ENCODE data around the gene FIGLA. TPM values are rescaled to one million over a fixed set of nuclear protein-coding genes. Genes with fewer than 3 reads are reported as not detected.

The FIGLA gene
- total RNA-seq, 8 experiments from 2014 or later, result not detected

DNA sequence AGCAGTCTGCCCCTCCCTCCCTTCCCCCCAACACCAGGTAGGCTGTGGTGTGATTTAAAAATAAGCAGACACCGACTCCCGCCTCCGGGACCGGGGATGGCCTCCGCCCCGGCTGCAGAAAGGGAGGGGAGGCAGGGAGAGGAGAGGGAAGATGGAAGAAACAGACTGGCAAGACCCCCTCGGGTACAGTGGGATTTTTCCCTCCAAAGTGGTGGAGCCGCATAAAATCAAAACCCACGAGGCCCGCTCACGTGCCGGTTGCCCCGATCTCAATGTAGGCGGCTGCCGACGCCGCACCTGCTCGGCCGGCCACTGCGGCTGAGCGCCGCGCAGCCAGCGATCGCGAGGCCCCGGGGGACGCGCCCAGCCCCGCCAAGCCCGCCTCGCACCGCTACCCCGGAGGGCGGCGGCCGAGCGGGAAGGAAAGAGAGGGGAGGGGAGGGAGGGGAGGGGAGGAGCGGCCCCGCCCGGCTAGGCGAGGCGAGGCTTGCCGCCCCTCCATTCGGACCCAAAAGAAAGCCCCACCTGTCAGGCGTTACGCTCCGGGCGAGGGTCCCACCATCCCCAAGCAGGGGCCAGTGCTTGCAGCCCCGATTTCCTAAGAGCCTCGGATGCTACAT is 23.3 kb downstream of the FIGLA start:
- H3K4me1 ChIP-seq (replicated peaks in 1 of 2), result peaks cover 5 to 16% of the 10 kb centered on the region in 2 donors
- in situ Hi-C loops (cut with MboI; ENCODE audit: low pct_unique_long_range_greater_than_20kb in 2 of 9, low sequenced_read_pairs in 9 of 9, unreplicated experiment in 9 of 9), result no loop called here
- ATAC-seq (replicated peaks in 6 of 8), result peak; percentile 50 to 66 (median 62)
- H3K27ac ChIP-seq, result peak overlapping the region; percentile 78 to 81
- H3K4me3 ChIP-seq, result peak overlapping the region; percentile 57 to 94 (median 79)
- 0% methylated on average over 1 to 6 of the region's 51 CpGs; no CpG with 5 or more reads in 7 of the 10 experiments for WGBS, 10 experiments

DNA sequence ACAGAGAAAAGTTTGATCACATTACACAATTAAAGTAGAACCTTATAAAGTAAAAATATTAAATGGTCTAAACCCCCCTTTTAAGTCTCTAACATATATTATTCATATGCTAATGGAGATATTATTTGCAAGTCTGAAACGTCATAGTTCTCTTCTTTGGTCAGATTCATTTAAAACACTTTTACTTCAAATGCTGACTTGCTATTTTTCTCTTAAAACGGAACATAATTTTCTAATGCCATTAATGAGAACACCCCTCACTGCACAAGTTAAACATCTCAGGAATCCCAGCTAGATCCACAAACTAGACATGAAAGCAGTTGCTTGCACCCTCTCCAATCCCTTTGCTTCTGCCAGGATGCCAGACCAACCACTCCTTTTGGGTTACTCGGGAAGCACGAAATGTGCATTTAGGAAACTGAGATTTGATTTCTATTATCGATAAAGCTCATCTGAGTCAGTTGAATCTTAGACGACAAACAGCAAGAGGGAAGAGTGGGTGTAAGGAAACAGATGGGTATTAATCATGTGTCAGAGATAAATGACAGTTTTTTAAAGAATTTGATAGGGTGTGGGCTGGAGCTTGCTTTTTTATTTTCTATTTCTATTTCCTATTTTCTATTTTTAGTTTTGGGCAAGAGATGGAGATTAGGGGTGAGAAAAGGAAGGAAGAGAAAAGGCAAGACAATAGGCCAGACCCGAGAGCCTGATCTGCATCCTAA is 23.9 kb downstream of the FIGLA start:
- in situ Hi-C loops (cut with MboI; ENCODE audit: low pct_unique_long_range_greater_than_20kb in 2 of 9, low sequenced_read_pairs in 9 of 9, unreplicated experiment in 9 of 9), result no loop called here
- peaks cover 5 to 16% of the 10 kb centered on the region in 2 donors for H3K4me1 ChIP-seq (replicated peaks in 1 of 2)
- peak overlapping the region; percentile 57 to 94 (median 79) for H3K4me3 ChIP-seq
- WGBS, 10 experiments, result 0 to 29% (median 6%) methylated on average over 1 to 6 of the region's 7 CpGs
- H3K27ac ChIP-seq, result peak overlapping the region in 1 of 2 donors; percentile 81
- ATAC-seq (replicated peaks in 6 of 8), result no peak

DNA sequence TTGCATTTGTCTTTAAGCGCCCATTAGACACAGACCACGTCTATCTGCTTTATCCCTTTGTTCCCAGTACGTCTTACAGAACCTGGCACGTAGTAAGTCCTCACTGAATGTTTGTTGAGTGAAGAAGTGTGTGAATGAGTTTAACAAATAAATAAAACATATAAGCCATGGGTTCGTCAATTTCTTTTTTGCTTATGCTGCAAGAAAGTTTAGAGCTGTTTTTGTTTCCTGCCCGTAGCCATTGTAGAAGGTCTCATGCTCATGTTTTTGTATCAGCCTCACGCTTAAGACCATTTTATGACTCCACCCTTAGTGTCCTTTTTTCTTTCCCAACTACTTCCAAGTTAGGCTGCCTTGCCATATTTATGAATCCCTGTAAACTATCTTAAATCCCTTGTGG is 24.9 kb downstream of the FIGLA start:
- ATAC-seq (replicated peaks in 6 of 8), result no peak
- Histone ChIP-seq H3K4me1 (replicated peaks in 1 of 2) (peaks cover 5 to 16% of the 10 kb centered on the region in 2 donors), H3K27ac (no peak overlapping the region), H3K4me3 (peak overlapping the region in 4 of 5 donors; percentile 64 to 94 (median 79))
- in situ Hi-C loops (cut with MboI; ENCODE audit: low pct_unique_long_range_greater_than_20kb in 2 of 9, low sequenced_read_pairs in 9 of 9, unreplicated experiment in 9 of 9), result no loop called here
- 44 to 100% (median 83%) methylated on average over 1 to 6 of the region's 7 CpGs; no CpG with 5 or more reads in 2 of the 10 experiments for WGBS, 10 experiments

DNA sequence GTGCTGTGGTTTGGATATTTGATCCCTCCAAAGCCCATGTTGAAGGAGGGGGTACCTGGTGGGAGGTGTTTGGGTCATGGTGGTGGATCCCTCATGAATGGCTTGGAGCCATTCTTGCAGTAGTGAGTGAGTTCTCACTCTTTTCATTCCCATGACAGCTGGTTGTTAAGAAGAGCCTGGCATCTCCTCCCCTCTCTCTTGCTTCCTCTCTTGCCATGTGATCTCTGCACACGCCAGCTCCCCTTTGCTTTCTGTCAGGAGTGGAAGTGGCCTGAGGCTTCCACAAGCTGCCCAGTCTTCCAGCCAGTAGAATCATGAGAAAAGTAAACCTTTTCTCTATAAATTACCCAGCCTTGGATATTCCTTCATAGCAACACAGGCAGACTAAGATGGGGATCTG is 31.0 kb downstream of the FIGLA start:
- no peak for ATAC-seq (replicated peaks in 6 of 8)
- Histone ChIP-seq H3K27ac (no peak overlapping the region), H3K4me3 (no peak overlapping the region), H3K4me1 (replicated peaks in 1 of 2) (peaks cover 7 to 14% of the 10 kb centered on the region in 2 donors)
- in situ Hi-C loops (cut with MboI; ENCODE audit: low pct_unique_long_range_greater_than_20kb in 2 of 9, low sequenced_read_pairs in 9 of 9, unreplicated experiment in 9 of 9), result no loop called here
- 100% methylated on average over 1 of the region's 1 CpG; no CpG with 5 or more reads in 8 of the 10 experiments for WGBS, 10 experiments

DNA sequence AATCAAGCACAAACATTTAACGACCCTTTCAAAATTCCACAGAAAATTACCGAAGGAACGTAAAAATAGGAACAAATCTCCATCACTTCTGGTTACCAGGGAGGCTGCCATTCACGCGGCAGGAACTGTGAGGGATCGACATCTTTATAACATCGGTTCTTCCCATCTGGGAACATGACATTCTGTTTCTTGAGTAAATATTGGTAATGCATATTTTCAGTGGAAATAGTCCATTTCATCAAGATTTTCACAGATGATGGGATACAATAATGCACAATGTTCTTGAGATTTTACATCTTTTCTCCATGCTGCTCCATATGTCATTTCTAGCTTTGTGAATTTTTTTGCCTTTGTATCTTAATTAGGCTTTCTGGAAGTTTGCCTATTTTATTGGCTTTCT is 32.5 kb downstream of the FIGLA start:
- in situ Hi-C loops (cut with MboI; ENCODE audit: low pct_unique_long_range_greater_than_20kb in 2 of 9, low sequenced_read_pairs in 9 of 9, unreplicated experiment in 9 of 9), result no loop called here
- ATAC-seq (replicated peaks in 6 of 8), result no peak
- H3K27ac ChIP-seq, result no peak overlapping the region

DNA sequence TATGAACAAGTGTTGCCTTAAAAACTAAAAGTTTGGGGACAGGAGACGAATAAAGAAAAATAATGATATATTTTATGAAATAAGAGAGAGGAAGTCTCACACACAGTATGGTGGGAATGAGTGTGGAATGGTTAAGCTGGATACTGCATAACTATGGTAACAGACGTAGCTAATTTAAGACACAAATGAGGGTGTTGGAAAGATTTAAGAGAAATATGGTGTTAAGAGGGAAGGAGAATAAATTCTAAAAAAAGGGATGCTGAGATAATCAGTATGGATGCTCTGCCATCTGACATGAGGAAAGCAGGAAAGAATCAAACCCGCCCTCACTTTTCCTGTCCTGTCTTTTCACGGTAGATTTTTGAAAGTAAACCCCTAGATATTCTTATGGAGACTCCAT is 33.1 kb downstream of the FIGLA start:
- no peak for ATAC-seq (replicated peaks in 6 of 8)
- WGBS, 10 experiments, result 17 to 100% (median 90%) methylated on average over 1 to 4 of the region's 4 CpGs
- Histone ChIP-seq H3K27ac (no peak overlapping the region), H3K4me3 (no peak overlapping the region), H3K4me1 (replicated peaks in 1 of 2) (peaks cover 25 to 35% of the 10 kb centered on the region in 2 donors)
- in situ Hi-C loops (cut with MboI; ENCODE audit: low pct_unique_long_range_greater_than_20kb in 2 of 9, low sequenced_read_pairs in 9 of 9, unreplicated experiment in 9 of 9), result no loop called here

More for the DNA sequence above, 32.5 kb downstream of the FIGLA start:
- no peak overlapping the region for H3K4me3 ChIP-seq
- WGBS, 10 experiments, result 10 to 100% (median 87%) methylated on average over 2 to 7 of the region's 7 CpGs
- peaks cover 22 to 29% of the 10 kb centered on the region in 2 donors for H3K4me1 ChIP-seq (replicated peaks in 1 of 2)

DNA sequence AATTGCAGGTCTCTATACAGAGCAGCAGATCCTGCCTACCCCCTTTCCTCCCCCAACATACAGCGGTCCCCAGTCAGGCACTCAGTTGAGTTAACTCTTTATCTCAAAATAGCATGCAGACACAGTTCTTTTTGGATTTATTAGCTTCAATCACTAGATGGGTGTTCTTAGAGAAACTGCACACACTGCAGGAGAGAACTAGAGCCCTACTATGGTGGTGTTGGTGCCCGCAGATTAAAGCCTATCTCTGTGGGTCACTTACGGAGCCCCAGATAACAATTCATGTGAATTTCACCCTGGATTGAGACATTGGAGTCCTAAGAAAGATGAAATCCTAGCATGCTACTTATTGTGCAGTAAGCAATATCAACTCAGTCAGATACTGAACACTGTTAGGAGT is 34.3 kb downstream of the FIGLA start:
- in situ Hi-C loops (cut with MboI; ENCODE audit: low pct_unique_long_range_greater_than_20kb in 2 of 9, low sequenced_read_pairs in 9 of 9, unreplicated experiment in 9 of 9), result no loop called here
- ATAC-seq (replicated peaks in 6 of 8), result no peak
- Histone ChIP-seq H3K27ac (no peak overlapping the region), H3K4me3 (no peak overlapping the region), H3K4me1 (replicated peaks in 1 of 2) (peaks cover 25 to 43% of the 10 kb centered on the region in 2 donors)
- 20 to 100% (median 96%) methylated on average over 1 to 3 of the region's 3 CpGs; no CpG with 5 or more reads in 3 of the 10 experiments for WGBS, 10 experiments

DNA sequence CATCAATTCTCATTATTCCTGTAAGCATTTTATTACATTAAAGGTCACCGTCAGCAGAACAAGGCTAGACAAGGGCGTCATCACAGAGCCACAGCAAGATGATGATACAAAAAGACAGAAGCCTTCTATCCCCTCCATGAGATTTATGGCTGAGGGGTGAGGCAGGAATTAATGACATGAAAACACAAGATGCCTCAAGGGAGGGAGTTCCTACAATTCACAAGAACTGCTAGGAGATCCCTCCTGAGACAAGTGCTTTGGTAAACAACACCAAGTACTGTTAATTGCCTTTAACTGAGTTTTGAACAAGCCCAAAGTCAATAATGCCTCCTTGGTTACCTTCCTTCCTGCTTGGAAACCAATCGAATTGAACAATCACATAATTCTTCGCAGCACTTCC is 36.5 kb downstream of the FIGLA start:
- peak overlapping the region; percentile 20 to 44 for H3K27ac ChIP-seq
- 0 to 93% (median 47%) methylated on average over 1 to 4 of the region's 4 CpGs; no CpG with 5 or more reads in 1 of the 10 experiments for WGBS, 10 experiments
- in situ Hi-C loops (cut with MboI; ENCODE audit: low pct_unique_long_range_greater_than_20kb in 2 of 9, low sequenced_read_pairs in 9 of 9, unreplicated experiment in 9 of 9), result no loop called here
- ATAC-seq (replicated peaks in 6 of 8), result peak; percentile 41 to 98 (median 94)
- no peak overlapping the region for H3K4me3 ChIP-seq
- H3K4me1 ChIP-seq (replicated peaks in 1 of 2), result peaks cover 23 to 43% of the 10 kb centered on the region in 2 donors

DNA sequence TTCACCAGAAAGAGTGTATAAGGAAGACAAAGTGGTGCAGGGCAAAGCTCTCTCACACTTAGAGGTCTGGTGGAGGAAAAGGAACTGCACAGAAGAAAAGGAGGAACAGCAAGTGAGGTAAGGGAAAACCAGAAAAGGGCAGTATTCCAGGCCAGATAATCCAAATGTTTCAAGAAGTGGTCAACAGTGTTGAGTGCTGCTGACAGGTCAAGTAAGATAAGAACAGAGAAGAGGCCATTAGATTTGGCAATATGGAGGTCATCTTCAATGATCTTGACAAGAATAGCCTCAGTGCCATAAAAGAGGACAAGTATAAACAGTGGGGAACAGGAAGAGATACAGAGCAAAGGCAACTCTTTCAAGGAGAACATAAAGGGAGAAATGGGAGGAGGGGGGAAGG is 37.4 kb downstream of the FIGLA start:
- H3K27ac ChIP-seq, result peak overlapping the region in 1 of 2 donors; percentile 33
- no peak overlapping the region for H3K4me3 ChIP-seq
- ATAC-seq (replicated peaks in 6 of 8), result no peak
- in situ Hi-C loops (cut with MboI; ENCODE audit: low pct_unique_long_range_greater_than_20kb in 2 of 9, low sequenced_read_pairs in 9 of 9, unreplicated experiment in 9 of 9), result no loop called here
- H3K4me1 ChIP-seq (replicated peaks in 1 of 2), result peaks cover 23 to 42% of the 10 kb centered on the region in 2 donors

DNA sequence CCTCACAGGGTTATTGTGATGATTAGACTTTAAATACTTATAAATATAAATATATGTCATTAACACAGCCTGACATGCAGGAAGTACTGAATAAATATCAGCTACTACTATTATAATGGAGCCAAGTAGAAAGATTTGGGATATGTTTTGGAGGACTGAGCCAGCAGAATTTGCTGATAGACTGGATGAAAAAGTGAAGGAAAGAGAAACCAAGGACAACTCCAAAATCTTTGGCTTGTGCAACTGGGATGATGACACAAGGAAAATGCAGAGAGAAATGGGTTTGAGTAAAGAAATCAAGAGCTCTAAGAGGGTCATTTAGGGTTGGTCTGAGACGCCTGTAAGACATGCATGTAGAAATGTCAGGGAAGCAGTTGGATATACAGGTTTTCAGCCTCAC is 38.0 kb downstream of the FIGLA start:
- WGBS, 10 experiments, result 60 to 100% (median 90%) methylated on average over 1 of the region's 1 CpG; no CpG with 5 or more reads in 4 of the 10 experiments
- in situ Hi-C loops (cut with MboI; ENCODE audit: low pct_unique_long_range_greater_than_20kb in 2 of 9, low sequenced_read_pairs in 9 of 9, unreplicated experiment in 9 of 9), result no loop called here
- Histone ChIP-seq H3K4me1 (replicated peaks in 1 of 2) (peaks cover 23 to 36% of the 10 kb centered on the region in 2 donors), H3K4me3 (no peak overlapping the region), H3K27ac (no peak overlapping the region)
- no peak for ATAC-seq (replicated peaks in 6 of 8)

DNA sequence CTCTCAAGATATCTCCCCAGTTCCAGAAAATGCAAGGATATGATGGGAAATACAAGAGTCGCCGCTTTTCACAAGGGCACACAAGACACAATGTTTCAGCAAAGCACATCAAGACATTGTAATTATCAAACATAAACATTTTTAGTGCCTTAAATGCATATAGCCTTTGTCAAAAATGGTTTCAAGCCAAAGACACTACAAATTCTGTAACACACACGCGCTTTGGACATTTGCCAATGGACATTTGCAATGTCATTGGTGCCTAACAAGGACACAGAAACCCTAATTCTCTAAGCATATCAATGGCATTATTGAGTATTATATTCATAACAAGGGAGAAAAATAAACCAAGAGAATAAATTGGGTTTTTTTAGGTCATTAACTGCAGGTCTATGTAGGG is 38.6 kb downstream of the FIGLA start:
- no peak overlapping the region for H3K27ac ChIP-seq
- no peak overlapping the region for H3K4me3 ChIP-seq
- 33 to 100% (median 89%) methylated on average over 1 to 4 of the region's 4 CpGs; no CpG with 5 or more reads in 3 of the 10 experiments for WGBS, 10 experiments
- ATAC-seq (replicated peaks in 6 of 8), result no peak
- peaks cover 23 to 35% of the 10 kb centered on the region in 2 donors for H3K4me1 ChIP-seq (replicated peaks in 1 of 2)
- in situ Hi-C loops (cut with MboI; ENCODE audit: low pct_unique_long_range_greater_than_20kb in 2 of 9, low sequenced_read_pairs in 9 of 9, unreplicated experiment in 9 of 9), result no loop called here

DNA sequence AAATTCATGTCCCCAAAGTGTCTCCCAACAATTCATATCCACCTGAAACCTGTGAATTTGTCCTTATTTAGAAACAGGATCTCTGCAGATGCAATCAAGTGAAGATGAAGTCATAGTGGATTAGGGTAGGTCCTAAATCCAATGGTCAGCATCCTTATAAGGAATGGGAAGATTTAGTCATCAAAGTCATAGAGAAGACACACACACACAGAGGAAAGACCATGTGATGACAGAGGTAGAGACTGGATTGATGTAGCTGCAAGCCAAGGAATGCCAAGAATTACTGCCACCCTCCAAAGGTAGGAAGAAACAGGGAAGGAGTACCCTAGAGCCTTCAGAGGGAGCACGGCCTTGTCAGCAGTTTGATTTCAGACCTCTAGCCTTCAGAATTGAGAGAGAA is 40.1 kb downstream of the FIGLA start:
- Histone ChIP-seq H3K4me1 (replicated peaks in 1 of 2) (peaks cover 37 to 49% of the 10 kb centered on the region in 2 donors), H3K27ac (no peak overlapping the region), H3K4me3 (no peak overlapping the region)
- in situ Hi-C loops (cut with MboI; ENCODE audit: low pct_unique_long_range_greater_than_20kb in 2 of 9, low sequenced_read_pairs in 9 of 9, unreplicated experiment in 9 of 9), result no loop called here
- 0 to 100% (median 75%) methylated on average over 1 of the region's 1 CpG; no CpG with 5 or more reads in 6 of the 10 experiments for WGBS, 10 experiments
- no peak for ATAC-seq (replicated peaks in 6 of 8)

DNA sequence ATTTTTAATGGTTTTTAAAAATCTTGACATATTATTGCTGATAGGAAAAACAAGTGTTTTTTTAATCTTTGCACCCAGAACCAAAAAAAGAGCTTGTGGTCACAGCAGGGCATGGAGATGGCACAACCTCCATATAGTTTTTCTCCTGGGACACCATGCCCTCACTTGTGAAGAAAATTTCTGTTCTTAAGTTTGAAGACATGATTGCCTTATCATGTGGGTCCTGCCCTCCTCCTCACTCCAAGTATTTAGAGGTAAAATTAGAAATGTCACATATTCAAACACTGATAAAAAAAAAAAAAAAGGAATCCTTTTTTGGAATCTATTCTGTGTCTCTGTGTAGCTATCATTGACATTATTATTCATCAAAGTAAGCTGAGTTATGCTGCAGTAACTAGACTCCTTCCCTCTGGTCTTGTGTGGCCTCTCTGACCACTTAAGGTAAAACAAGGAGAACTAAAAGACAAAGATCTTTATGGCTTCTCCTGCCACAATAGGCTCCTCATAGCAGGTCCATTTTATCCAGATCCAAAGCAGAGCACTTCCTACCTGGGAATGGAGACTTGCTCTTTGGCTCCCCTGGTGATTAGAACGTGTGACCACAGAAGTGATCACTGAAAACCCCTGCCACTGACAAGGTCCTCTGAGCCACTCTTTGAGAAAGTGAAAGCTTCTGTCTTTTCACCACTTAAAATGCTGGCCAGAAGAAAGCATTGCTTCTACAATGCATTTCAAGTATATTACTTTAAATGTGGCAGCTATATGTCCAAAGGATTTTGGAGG is 42.2 kb downstream of the FIGLA start:
- no peak overlapping the region for H3K27ac ChIP-seq
- peaks cover 32 to 48% of the 10 kb centered on the region in 2 donors for H3K4me1 ChIP-seq (replicated peaks in 1 of 2)
- H3K4me3 ChIP-seq, result no peak overlapping the region
- in situ Hi-C loops (cut with MboI; ENCODE audit: low pct_unique_long_range_greater_than_20kb in 2 of 9, low sequenced_read_pairs in 9 of 9, unreplicated experiment in 9 of 9), result no loop called here
- ATAC-seq (replicated peaks in 6 of 8), result peak in 1 of 8 experiments; percentile 40
- 17 to 100% (median 55%) methylated on average over 1 of the region's 1 CpG; no CpG with 5 or more reads in 6 of the 10 experiments for WGBS, 10 experiments
